GM12892 (cell line): Measurements from ENCODE around the gene PEPD.

Experiments used
- POLR2A ChIP-seq: IDR thresholded peaks from 2 replicates; pipeline ENCODE4 v1.6.1; 2011; ENCODE audit warnings: low read depth, low read length, control low read depth
- TAF1 ChIP-seq: IDR thresholded peaks from 2 replicates; pipeline ENCODE4 v1.6.1; 2011; ENCODE audit warnings: low read depth, mild to moderate bottlenecking, control low read depth, low read length, borderline replicate concordance

DNA sequence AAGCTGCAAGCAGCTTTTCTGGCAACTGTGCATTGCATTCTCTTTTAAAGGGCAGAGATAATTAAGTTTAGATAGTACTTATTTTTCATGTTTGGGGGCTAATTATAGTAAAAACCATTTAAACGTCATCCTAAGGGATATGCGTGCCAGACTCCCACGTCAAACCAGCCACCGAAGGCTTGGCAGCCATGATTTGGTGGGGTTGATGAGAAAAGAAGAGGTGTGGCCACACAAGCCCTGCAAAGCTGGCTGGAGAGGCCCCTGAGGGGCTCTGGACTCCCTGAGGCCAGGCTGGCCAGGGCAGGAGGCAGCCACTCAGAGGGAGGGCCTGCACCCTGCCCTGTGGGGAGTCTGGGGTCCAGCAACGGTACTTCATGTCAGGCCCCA lies 17.5 kb downstream of the PEPD start:
- TF ChIP-seq POLR2A: no peak
- no peak for TF ChIP-seq TAF1
